LHCN-M2 (cell line): ENCODE measurements around the gene DIP2C. TPM values are rescaled to one million over a fixed set of nuclear protein-coding genes. Genes with fewer than 3 reads are reported as not detected.

Experiments
- DNase-seq: peaks from one replicate; pipeline ENCODE4 v3.0.0-alpha.2; 2012; ENCODE audit warnings: low read depth
- total RNA-seq: library from RNA; depleted of rRNA; stranded (reverse); fragments of >200 nt; gene quantifications from 2 replicates; pipeline ENCODE4 v1.2.3, GENCODE V29; 2014

Gene DIP2C
- total RNA-seq, 1 experiment from 2014 or later = 4.9 TPM

DNA sequence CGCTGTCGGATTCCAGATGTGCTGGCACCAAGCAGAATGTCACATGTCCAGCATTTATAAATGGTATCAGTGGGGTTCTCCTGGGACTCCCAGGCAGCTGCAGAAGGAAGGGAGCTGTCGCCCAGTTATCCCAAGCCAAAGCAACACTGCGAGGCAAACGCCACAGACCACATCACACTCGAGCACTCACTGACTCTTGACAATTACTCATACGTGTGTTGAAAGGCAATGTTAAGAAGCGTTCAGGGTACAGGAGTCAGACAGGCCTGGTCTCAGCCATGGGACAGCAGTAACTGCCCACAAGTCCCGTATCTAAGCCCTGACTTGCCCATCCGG lies 113.4 kb downstream of the DIP2C start:
- DNase-seq = peak; percentile 22

DNA sequence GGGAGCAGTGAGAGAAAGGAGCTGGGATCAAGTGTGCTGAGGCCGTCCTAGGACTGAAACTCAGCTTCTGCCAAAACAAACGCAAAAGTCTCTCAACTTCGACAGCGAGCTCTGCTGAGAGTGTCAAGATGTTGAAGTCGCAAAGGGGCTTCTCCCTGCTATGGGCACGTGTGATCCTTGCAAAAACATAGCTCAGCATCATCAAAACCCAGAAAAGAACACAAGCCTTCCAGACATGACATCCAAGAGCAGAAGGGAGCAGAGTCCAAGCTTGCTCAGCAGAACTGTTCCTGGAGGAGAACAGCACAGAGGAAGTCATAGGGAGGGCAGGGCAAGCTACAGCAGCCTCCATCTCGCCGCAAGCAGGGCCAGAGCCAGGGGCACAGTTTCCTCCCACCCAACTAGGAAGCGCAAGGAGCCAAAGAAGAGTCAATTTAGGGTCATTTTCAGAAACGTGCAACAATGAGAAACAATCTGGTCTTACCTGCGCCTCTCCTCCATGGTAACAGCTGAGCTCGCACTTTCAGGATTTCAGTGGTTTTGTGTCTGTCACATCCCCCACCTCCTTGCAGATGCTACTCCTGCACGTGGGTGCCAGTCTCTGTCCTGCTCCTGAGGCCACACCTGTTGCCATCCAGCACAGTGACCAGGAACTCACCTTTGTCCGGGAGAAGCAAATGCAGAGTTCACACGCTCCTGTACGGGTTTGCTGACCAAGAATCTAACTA lies 113.9 kb downstream of the DIP2C start:
- DNase-seq = no peak

DNA sequence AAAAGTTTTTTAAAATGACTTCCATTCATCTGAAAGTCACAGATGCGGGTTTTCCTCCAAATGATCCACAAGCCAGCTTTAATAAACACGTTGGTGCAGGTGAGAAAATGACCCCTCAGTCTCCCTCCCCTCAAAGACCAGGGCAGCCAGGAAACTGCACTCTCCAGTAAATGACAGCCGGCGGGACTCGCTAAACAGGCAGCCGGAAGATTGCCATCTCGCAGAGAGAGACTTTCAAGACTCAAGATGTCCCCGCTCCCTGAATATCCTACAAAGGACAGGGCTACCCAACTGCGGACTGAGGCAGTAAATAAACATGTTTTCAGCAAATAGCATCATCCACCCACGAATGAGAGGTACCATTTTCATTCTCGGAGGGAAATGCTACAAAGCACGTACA lies 116.8 kb downstream of the DIP2C start:
- DNase-seq = no peak

DNA sequence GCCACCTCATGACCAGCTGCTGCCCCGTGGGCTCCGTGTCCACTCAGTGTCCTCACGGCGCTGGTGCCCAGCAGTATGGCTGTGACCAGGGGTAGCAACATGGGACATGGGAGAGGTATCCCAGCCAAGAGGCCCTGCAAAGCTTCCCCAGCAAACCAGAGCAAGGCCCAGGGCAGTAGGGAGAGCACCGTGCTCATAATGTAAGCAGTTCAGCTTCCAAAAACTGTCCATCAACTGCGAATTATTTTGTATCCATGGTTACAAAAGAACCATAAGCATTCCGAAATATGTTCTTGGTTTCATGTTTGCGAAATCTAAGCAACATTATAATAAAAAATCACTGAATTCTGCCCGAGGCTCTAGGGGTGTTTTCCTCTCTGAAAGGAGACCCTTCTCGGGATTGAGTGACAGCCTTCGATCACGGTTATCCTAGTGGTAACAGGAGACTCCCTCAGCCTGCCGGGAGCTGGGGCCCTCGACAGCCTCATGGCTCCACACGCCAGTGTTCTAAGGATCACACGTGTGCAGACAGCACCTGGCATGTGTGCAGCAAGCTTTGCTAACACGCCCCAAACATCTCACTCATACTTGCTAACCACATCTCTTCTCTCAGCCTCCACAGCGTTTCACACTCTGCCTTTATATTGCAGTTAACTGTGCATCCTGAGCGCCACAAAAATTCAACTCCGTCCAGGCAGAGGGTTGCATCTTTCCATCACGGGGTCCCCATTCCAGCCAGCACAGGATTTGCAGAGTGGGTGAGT lies 117.6 kb downstream of the DIP2C start:
- DNase-seq = no peak

DNA sequence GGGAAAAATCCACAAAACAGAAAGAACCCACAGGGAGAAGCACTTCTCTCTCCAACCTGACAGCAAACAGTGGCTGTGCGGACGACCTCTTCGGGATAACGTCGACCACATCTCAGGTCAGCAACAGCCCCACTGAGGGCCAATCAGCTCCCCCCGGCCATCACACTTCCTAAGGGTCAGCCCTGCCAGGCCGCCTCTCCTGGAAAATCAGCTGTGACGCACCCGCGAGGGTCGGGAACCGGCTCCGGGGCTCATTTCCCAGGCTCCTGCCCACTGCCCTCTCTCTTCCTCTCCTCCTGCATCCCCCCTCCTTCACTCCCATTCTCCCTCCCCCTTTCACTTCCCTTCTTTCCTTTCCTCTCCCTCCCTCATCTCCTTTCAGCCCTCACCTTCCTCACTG lies 118.3 kb downstream of the DIP2C start:
- no peak for DNase-seq

DNA sequence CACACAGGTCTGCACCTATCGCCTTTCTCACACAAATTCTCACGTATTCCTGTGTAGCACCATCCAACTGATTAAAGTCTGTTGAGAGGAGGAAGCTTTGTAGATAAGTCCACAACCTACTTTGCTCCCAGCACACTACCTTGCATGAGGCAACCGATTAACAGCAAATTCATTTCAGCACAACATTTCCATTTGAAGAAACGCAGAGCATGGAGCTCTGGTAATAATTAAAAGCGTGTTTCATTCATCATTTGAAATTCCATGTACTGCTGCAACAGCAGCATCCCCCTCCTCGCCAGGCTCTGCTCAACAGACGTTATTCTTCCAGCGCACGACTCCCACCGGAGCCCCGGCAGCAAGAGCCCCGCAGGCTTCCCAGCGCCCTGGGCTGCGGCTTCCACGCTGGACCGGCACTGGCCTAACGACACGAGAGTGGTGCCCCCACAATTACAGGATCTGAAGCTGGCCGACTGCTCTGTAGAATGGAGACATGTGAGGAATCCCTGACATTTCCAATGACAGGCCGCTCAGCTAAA lies 118.8 kb downstream of the DIP2C start:
- no peak for DNase-seq

DNA sequence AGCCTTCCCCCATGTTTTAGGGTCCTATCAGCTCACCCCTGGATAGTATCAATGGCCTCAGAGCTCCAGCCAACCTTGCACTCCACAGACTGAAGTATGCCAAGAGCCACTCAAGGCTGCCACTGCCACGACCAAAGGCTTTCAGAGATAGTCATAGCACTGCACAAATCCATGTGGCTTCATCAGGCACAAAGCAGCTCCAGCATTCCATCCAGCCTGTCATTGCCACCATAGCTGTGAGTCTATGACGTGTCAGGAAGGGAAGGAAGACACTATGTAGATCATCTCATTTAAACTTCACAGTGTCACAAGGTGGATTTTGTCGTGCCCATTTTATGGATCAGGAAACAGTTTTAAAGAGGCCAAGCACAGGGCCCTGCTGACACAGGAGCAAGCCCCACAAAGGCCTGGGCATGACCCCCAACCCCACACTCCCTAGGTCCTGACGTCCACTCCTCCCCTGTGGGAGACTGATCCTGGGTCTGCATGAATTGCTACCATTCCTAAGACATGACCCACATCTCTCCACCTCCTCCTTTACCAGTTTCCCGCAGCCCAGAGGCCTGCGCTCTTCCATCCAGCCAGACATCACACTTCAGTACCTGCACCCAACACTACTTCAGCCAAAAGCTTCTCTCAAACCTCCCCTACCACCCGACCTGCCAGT lies 119.4 kb downstream of the DIP2C start:
- DNase-seq = no peak

DNA sequence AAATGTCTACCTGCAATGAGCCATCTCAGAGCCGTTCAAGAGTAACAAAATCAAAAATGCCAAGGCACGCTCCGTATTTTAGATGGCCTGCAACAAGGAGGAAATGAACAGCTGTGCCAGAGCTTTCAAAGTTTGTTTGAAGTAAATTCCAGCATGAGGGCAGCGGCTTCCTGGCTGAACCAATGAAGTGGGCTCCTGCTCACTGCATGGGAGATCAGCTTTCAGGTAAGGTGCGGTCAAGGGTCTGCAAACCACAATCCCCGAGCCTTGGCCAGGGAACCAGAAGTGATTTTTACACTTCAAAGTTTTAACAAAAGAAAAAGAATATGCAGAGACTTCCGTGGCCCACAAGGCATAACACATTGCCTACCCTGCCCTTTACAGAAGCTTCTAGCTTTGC lies 120.6 kb downstream of the DIP2C start:
- no peak for DNase-seq

DNA sequence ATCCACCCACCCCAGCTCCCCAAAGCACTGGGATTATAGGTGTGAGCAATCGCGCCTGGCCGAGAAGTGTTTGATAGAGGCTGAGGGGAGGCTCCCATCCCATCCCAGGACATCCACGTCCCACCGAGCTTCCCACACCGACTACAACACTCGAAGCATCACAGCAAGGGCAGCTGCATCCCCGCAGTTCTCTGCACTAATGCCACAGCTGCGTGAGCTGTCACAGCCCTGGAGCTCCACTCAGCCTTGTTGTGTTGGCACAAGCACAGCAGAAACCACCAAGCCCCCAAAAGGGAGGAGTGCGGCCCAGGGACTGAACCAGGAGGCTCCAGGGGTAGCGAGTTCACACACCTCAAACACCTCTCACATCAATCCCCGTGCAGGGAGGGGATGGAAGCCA lies 121.6 kb downstream of the DIP2C start:
- no peak for DNase-seq

DNA sequence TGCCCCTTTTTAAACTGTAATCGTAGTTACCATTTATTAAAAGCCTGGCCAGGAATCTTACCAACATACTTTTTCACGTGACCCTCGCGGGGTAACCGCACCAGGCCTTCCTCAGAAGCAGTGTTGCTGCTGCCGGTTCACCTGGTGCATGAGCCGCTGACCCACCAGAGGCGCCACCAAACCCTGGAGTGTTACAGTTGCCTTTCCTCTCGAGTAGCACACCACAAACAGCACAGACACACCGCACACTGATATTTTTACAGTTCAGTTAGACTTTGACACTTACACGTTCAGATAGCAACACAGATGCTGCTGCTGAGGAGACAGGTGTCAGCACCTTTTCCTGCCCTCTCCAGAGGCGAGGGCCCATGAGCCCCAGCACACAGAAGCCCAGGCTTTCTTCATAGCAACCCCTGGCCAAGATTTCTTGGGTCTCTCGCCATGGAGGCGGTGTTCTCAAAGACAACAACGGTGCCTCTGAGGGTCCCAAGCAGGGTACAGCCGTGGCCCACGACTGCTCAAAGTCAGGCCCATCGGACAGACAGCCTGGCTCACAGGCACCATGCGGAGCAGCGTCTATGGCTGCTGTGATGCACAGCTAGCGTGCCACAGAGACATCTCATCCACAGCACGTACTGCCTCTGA lies 123.1 kb downstream of the DIP2C start:
- no peak for DNase-seq

DNA sequence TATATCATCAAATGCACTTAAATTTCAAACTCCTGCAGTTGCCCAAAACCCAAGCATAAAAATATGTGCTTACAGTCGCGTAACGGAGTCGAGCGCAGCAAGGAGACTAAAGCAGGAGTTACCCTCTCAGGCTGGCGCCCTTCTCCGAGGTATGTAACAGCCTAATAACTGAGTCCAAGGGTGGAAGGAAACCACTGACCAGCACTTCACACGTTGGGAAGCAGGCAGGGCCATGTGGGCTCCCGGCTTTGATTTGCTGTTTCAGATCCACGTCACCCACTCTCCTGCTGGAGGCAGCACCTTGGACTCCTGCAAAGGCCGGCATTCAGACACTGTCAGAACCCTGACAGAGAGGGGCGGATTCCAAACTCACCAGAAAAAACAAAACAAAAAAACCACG lies 123.8 kb downstream of the DIP2C start:
- DNase-seq = no peak

DNA sequence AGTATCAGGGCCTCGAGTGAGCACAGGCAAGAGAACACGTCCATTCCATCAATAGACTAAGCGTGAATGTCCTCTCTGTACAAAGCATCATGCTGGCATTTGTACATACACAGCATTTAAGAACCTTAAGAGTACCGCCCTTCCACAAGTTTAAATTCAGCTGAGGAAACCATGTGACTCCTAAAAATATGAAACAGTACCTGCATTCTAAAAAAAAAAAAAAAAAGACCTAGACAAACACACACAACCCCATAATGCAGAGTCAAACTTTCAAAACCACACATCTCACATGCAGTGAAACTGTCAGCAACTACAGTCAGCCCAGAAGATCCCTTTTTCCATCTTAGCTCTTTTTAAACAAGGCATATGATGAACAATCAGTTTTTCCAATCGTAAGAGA lies 124.3 kb downstream of the DIP2C start:
- no peak for DNase-seq

DNA sequence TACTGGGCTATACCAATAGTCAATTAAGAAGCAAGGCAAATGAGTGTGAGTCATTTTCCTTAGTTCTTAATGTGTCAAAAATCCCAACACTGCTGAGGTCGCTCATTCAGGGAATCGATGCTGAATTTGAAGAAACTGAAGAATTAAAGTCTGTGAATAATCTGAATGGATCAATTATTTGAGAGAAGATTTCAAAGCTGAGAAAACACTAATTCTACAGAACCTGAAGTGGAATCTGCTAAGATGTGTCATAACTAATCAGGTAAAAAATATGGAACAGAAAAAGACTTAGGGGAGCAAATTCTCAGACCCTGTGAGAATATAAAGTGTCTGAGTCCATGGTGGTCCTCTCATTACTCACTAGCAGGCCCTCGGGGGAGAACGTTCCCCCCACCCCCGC lies 125.6 kb downstream of the DIP2C start:
- no peak for DNase-seq

DNA sequence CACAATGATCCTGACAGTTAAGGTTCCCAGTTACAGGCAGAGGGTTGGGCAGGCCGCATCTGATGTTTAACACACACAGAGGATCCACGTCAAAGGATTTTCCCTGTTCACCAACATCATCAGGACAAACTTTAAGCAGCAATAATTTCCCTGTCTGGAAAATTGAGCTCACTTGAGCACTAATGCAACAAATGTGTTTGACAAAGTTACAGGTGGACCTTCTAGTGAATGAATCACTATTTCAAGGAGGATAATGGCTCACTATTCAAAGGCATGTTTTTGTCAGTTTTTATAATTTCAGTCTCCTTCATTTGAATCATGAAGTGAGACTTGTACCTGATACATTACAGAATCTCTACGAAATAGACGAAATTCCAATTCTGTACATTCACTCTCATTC lies 127.3 kb downstream of the DIP2C start:
- no peak for DNase-seq

DNA sequence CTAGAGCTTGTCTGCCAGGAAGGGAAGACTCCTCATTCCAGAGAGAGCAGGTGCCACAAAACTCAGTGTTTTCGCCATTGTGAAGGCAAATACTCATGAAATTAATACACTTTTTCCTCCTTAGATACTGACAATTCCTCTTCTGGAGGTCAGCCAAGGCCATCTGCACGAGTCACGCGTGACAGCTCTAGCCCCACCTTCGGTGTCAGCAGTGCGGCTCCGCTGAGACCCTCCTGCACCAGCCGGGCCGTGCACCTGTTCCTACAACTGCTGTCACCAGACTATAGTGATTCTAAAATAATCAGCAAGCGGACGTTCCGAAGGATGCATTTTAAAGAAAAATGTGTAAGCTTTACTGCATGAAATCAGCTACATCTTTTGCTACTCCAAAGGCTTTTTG lies 127.7 kb downstream of the DIP2C start:
- DNase-seq = no peak

DNA sequence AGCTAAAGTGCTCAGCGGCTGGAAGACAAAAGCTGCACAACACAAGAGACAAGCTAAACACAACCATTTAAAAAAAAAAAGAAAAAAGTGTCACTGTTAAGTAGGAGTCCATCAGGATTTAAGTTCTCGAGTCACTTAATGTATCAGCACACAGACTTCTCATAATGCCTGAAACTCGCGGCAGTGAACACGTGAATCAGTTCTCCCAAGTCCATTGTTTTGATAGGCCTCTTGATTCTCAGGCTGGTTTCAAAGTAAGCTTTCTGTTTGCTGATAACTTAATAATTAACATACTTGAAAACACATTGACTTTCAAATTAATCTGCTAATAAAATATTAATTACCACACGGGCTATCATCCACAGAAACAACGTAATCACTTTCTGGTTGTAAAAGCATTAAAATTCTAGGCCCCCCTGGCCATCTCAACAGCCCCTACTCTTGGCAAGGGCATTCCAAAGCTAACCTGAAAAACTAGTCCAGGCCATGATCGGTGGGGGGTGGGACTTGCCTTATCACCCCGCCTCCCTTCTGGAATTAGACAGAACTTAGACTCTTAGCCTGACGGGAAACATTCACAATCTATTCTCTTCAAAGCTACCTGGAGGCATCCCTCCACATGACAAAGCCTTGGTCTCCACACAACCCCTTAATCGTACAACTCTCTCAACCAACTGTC lies 129.0 kb downstream of the DIP2C start:
- DNase-seq = no peak

DNA sequence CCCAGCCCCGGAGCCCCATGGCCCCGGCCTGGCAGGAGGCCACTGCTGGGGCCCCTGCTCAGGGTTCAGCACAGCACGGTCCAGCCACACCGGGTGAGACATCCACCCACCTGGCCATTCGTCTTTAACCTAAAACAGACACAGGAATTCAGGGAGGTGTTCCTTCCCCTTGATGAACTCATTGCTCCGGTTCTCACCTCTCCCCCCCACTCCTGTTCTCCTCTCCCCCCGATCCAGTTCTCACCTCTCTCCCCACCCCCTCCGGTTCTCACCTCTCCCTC lies 129.8 kb downstream of the DIP2C start:
- no peak for DNase-seq

DNA sequence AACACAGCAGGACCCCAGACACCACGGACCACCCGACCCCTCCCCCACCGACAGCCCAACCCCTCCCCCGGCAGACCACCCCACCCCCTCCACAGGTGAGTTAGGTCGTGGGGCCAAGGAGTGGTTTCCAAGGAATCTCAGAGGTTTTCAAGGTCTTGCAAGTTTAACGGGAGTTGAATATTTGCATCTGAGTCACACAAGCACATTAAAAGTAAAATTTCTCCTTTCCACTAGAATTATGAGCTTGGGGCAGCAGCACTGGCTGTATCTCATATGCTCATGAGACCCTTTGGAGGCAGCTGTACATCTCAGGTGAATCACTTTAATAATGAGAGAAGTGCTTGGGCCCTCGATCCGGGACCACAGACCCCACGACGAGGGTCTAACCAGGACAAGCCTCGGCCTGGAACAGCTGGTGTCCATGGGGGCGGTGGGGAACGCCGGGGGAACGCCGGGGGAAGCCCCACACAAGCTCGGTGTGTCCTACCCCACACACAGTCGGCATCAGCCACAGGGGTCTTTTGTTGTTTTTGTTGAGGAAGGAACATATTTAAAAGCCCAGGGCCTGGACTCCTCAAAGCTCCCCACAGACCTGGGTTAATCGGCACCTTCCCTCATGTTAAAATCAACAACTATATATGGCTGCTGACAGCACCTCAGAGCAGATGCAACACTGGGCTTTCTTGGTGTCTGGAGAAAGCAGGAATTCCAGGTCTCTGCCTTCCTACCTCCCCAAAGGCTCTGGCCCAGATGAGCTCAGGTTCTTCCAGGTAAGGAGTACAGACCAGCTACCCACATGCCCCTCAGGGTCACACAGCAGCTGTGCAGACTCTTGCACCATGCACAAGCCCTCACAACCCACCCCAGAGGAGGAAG lies 130.3 kb downstream of the DIP2C start:
- no peak for DNase-seq

DNA sequence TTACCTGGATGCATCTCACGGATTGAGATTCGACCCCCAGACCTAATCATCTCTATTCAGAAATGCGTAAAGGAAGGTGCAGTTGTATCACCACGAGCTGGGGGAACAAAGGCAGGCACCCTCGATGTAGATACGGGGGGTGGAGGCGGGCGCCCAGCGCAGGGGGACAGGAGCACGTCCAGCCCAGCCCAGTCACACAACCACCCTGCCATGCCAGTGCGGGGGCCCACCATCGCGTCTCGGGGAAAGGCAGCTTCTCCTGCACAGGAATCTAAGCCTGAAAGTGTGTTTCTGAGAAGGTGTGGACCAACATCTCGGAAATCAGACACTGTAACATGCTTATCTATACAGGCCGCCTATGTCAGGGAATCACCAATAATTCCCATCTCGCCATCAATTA lies 131.1 kb downstream of the DIP2C start:
- DNase-seq = no peak

DNA sequence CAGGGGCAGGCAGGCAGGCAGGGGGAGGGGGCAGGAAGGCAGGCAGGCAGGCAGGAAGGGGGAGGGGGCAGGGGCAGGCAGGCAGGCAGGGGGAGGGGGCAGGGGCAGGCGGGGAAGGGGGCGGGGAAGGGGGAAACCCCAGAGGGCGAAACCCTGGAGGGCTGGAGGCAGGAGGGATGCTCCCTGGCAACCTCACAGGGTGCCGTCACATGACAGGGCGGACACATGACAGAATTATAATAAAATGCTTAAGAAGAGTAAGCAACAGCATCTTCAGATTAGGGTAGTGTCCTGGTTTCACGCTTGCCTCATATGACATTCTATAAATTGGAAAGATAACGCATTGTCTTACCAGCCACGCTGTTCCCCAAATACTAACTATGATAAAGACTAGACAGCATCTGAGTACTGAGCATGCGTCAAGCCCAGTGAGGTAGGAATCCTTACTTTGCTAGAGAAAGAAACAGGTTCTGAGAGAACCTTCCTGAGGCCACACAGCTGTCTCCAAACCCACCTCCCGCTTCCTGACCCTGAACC lies 131.6 kb downstream of the DIP2C start:
- peak; percentile 11 for DNase-seq
